ENCODE measurements around the gene ANXA6.
A peak's percentile ranks its signal among the peaks of the same experiment; 100 is the strongest.

The ANXA6 gene

DNA sequence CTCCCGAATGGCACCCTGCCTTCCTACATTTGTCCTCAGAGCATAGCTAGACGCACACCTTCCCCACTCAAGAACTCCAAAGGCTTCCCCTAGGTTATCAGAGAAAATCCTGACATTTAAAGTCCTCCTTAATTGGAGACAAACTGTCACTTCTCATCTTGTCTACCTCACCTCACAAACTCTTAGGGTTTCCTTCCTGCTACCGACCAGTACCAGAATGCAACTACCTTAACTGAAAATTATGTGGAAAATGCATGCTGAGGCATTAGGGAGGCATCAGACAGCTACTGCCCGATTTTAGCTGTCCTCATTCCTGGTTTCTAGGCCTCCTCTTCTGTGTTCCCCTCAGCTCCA lies 58.8 kb downstream of the ANXA6 start:
- ATAC-seq (no peak), DNase-seq (no peak)

DNA sequence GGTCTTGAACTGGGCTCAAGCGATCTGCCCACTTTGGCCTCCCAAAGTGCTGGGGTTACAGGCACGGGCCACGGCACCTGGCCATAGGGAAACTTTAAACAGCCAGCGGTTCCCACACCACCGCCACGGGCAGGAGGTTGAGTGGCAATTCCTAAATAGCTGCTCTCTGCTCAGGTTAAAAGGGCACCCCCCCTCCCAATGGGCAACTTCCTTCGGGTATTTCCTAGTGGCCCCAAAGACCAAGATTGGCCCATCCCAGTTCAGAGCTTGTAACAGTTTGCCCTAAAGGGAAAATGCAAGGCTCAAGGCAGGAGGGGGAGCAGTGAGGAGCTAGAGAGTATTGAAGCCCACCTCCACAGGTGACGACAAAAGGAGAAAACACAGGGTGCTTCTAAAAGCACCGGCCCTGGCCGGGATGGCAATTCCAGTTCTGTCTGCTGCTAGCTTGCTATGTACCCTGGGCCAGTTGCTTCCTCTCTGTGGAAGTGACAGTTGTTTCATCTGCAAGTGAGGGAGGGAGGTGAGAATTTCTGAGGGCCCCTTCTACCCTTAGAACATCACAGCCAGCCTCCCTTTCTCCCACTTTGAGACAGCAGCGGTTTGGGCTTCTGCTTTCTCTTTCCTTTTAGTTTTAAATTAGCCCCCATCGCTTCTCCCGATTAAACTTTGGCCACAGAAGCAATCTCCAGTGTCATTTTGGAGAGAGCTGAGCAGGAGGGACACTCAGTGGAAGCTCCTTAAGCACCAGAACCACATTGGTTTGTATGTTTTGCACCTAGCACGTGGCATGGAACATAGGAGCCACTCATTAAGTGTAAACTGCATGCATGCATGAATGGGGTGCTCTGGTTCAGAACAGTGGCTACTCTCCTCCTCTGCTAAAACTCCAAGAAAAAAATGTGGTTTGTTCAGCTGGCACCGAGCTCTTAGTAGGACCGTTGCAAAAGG lies 59.5 kb downstream of the ANXA6 start:
- DNase-seq (peak; percentile 58), ATAC-seq (peak; percentile 59)

DNA sequence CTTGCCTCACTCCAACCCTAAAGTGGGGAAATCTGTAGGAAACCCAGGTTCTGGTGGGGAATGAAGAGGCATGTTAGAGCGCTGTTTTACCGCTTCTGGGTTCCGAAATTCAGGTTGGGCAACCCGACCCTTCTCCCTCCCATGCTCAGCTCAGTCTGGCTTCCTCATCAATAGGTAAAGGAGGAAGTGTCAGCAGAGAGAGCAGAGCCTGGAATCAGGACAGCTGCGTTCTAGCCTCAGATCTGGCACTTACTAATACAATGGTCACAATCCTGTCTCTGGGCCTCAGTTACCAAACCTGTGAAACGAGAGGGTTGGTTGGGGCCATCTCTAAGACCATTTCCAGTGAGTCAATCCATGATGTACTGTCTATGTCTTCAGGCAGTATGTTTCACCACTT lies 60.5 kb downstream of the ANXA6 start:
- no peak for DNase-seq

DNA sequence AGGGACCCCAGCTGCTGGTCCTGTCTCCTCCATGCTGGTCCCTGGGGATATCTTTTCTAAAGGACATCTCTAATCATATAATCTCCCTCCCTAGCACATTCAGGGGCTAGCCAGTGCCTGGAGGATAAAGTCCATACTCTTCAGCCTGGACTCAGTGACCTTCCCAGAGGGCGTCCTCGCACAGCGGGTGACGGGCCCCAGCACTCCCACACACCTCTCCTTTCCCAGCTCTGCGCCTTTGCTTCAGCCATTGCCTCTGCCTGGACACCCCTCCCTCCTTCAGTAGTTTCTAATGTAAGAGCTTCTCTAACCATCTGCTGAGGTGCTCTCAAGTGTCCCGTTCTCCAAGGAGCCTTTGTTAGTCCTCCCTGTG lies 61.6 kb downstream of the ANXA6 start:
- DNase-seq (no peak), ATAC-seq (no peak)

More for the DNA sequence above, 60.5 kb downstream of the ANXA6 start:
- no peak for ATAC-seq

DNA sequence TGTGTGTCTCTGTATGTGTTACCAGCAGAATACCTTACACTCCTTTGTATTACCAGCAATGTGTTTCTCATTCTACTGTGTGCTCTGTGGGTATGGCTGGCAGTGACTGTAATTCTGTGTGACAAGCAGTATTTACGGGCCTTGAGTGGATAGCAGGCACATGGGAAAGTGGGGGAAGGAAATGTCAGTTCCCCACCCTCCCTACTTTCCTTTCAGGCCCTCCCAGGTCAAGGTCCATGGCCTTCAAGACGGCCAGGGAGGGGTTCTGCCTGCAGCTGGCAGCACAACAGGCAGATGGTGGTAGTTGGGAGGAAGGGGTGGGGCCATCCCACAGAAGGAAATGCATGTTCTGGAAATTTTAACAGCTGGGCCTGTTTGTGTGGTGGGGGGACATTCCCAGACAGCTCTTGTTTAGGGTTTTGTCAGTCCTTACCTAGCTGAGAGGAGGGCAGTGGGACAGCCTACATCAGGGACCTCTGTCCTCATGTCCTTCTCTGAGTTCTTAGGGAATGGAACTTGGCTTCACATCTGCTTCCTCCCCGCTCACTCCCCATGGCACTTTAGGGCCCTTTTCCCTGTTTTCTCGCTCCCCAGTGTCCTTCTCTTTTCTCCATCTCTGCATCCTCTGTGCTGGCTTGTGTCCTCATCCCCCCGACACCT lies 62.1 kb downstream of the ANXA6 start:
- DNase-seq = no peak
- ATAC-seq = no peak

DNA sequence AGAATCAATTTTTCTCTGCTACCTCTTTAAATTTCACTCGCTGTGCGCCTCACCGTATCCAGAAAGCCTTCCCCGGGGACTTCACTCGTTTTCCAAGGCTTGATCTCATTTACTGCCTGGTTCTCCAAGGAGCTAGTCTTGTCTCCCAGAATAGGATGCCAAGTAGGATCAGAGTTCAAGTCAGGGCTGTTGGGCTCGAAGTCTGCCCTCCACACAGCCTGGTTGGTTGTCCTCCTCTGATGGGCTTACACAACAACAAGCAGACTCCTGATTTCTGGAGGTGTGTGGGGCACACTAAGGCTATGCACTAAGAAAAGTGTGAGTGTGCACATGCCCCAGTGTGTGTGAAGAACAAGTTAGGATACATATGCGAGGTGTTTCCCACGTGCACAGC lies 62.7 kb downstream of the ANXA6 start:
- DNase-seq = no peak

DNA sequence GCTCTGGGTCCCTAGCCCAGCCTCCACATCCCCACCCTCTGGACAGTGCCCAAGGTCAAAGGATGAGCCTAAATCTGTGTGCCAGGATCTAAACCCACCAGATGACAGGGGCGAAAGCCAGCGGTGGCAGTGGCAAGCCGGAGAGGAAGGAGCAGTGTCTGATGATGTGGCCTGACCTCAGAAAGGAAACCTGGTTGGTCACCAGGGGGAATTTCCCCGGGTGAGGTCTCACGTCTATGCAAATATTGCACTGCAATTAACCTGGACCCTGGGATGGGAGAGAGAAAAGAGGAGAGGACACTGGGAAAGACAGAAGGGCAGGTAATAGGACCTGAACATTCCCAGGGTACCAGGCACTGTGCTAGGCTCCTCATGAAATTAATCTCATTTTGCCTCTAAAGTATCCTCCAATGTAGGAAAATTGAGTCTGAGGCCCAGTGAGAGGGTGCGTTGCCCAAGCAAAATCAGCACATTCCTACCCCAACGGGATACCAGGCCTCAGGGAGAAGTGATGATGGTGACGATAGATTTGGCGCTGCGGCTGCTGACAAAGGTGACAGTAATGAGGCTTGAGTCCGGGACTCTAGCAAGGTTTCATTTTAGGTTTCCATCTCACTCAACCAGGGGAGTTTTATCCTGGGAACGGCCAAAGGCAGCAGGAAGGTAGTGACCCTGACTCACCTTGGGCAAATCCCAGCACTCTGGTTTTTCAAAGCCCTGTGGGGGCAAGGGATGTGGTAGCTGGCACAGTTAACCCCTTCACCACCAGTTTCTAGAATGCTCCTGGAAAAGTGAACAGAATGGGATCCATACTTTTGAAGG lies 63.3 kb downstream of the ANXA6 start:
- ATAC-seq (peak; percentile 78), DNase-seq (peak; percentile 81)

More for the DNA sequence above, 62.7 kb downstream of the ANXA6 start:
- no peak for ATAC-seq

DNA sequence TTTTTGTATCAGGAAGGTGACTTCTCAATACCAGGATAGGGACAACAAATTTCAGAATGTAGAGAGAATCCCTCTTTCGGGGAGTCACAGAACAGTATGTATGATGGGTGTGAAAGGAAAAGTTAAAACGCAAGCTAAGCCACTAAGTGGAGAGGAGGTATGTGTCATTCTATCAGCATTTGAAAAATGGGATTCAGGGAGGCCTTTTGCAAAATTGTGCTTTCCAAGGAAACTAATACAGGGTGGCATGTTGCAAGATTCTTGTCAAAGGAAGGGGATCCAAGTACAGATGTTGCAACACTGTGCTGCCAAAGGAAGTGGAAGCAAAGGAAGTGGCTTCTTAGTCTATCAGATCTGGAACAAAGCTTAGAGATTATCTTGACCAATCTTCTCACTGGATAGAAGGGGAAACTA lies 64.1 kb downstream of the ANXA6 start:
- no peak for DNase-seq
- no peak for ATAC-seq

DNA sequence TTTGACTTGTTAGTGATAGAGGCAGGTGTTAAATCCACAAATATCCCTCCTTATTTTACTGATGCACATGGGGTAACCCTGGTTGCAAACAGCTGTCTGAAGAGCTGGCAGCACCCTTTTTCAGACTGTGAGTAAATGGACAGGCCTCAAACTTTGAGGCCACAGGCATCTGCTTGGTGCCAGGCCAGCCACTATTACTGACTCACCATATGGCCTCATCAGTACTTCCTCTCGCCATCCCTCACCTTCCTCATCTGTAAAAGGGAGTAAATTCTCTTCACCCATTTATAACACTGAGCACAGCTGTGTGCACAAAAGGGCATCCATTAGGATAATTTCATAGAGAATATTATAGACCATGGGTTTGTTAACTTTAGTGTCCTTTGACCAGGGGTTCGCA lies 64.8 kb downstream of the ANXA6 start:
- no peak for ATAC-seq
- DNase-seq = no peak

DNA sequence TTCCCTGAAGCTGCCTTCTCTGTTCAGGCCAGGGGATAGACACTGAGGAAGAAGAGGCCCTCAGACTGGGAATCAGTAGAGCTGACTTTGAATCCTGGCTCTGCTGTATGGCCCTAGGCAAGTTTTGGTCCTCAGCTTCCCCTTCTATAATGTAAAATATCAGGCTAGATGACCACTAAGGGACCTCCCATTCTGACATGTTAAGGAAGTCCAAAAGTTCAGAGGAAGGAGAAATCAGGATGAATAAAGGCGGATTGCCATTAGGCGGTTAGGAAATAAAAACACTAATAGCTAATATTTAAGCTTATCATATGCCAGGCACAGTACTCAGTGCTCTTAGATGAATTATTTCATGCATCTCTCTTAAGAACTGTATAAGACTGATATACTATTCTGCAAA lies 67.9 kb downstream of the ANXA6 start:
- no peak for DNase-seq
- no peak for ATAC-seq

DNA sequence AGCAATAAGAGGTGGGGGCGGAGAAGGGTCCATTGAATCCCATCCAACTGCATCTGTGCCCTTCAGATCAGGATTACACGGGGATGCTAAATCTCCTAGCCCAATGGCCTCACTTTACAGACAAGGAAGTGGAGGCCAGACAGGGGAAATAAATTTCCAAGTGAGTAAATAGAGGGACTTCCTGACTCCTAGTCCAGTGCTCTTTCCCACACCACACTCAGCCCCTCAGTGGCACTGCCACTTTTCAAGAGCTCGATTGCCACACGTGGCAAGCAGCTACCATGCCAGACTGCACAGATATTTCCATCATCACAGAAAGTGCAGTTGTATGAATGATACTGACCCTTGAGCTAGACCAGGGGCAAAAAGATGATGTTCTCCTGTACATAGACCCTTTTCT lies 68.6 kb downstream of the ANXA6 start:
- DNase-seq (no peak), ATAC-seq (no peak)

DNA sequence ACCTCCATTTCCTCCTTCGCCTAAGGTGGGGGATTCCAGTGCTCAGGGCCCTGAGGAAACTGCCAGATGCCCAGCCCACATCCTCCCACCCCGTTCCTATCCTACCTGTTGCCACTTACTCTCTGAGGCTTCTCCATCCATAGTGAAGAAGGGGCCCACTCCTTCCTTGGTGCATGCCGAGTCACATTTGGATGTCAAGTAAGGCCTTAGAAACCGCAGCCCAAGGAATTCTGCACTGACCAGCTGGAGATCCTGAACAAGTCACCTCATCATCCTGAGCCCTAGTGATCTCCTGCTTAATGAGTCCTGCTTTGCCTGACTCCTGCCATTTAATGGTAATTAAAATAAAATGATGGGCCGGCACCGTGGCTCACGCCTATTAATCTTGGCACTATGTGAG lies 70.1 kb downstream of the ANXA6 start:
- ATAC-seq (no peak), DNase-seq (no peak)

DNA sequence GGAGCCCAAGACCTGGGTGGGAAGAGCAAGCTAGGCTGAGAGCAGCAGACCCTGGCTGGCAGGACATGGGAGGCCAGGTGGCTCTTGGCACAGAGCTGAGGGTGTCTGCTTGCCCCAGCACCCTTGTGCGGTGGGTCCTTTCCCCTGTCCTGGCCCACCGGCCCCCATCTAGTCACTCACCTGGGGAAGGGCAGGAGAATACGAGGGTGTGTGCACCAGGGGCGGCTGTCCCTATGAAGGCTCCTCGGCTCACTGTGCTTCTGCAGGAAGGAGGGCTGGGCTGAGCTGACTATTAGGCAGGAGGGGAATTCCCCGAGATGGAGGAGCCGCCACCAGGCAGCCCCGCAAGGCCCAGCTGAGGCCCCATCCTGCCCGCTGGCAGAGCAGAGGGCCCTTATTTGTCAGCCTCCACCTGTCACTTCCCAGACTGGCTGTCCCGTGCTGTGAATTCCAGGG lies 70.6 kb downstream of the ANXA6 start:
- DNase-seq = peak; percentile 76
- ATAC-seq = peak; percentile 89

DNA sequence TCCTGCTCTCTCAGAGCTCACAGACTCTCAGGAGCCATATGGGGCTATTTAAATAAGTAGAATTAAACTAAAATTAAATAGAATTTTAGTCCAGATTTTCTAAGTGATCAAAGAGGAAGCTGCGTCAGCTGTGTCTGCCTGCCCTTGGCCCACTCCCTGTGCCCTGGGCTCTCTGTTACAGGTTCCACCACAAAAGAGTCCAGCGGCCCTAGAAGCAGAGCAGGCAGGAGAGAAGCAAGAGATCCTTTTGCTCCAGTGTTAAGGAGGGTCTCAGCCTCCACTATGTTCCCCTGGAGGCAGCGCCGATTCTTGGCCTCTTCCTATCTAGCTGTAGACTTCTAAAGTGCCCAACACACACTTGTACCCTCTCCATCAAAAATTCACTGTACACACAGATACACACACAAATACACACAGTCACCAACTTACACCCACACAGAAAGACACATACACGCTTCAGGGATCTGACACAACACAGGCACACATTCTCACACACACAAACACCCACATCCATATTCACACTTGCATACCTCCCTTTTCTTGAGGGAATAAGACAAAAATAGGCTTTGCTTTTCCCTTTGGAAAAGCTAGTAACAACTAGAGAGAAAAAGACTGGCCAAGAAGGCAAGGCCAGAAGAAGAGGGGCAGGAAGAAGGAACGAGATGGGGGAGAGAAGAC lies 71.2 kb downstream of the ANXA6 start:
- ATAC-seq (no peak), DNase-seq (no peak)

DNA sequence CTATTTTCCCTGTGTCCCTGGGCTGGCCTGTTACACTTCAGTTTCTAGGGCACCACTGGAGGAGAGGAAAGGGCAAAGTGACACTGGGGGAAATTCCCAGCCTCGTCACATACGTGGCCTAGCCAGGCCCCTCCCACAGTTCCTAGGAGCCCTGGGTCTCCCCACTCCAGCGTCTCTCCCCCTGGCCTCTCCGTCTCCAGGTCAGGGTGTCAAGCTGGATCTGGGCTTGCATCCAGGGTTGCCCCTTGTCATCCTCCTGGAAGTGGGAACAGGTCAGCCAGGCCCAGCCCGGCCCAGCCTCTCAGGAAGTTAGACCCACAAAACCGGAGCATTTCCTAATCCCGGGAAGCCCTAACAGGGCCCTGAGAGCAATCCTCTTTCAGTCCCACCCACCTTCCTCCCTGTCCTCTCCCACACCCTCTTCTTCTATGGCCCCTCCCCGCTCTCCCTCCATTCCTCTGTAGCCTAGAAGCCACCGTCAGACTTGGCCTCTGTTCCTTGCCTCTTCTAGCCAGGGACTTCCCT lies 72.0 kb downstream of the ANXA6 start:
- ATAC-seq = no peak
- DNase-seq = peak; percentile 47

DNA sequence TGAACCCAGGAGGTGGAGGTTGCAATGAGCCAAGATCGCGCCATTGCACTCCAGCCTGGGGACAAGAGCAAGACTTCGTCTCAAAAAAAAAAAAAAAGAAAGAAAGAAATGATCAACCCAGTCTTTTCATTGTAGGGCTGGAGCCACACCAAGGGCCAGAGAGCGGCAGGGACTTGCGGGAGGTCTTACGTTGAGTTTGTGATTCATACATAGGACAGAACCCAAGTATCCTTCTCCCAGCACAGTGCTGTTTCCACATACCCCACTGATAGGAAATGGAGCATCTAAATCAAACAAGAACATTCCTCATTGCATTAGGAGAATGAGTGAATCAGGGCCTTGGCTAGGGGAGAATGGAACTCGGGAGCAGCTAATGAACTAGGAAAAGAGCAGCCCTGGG lies 73.2 kb downstream of the ANXA6 start:
- no peak for ATAC-seq
- DNase-seq = no peak

DNA sequence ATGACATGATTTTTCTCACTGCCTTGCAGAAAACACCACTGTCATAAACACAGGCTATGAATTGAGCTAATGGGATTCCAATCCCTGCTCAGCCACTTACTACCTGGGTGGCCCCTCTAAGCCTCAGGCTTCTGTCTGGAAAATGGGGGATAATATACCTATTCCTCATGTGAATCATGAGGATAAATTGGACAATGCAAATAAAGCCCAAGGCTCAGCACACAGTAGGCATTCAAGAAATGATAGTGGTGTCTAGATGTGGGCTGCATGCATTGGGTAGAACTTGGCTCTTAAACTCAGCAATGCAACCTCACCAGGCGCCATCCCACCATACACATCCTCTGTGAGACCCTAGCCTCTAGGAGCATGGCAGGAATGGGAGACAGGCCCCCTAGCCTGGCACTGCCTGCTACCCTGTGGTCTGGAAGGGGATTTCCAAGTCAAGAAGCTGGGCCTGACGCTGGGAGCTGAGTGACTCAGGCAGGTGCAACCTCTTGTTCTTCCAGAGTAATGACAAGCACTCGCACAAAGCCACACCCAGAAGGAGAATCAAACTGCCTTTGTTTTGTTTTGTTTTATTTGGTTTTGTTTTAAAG lies 74.4 kb downstream of the ANXA6 start:
- DNase-seq (peak; percentile 67), ATAC-seq (peak; percentile 41)

DNA sequence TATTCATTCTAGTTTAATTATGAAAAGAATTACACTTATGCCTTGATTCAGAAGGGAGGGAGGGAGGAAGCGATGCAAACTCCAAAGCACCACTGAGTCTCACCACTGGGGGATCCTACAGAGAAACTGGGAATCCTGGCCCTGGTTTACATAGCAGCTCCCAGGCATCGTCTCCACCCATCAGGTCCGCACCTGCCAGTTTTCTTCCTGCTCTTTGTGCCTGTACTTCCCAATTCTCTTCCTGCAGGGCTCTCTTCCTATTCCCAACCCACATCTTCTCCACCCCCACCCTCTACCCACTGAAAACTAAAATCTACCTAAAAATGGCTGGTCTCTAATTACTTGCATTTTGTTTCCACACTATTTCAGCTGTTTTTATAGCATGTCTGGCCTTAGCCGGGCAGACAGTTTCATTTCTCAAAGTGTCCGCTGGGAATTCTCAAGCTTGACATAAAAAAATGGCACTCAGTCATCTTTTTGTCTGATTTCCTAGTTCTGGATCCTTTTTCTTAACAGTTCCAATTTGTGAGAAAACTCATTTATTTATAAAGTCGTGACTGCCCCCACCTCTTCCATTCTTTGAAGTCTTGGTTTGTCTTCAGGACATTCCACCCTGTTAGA lies 75.2 kb downstream of the ANXA6 start:
- no peak for ATAC-seq
- DNase-seq = no peak

DNA sequence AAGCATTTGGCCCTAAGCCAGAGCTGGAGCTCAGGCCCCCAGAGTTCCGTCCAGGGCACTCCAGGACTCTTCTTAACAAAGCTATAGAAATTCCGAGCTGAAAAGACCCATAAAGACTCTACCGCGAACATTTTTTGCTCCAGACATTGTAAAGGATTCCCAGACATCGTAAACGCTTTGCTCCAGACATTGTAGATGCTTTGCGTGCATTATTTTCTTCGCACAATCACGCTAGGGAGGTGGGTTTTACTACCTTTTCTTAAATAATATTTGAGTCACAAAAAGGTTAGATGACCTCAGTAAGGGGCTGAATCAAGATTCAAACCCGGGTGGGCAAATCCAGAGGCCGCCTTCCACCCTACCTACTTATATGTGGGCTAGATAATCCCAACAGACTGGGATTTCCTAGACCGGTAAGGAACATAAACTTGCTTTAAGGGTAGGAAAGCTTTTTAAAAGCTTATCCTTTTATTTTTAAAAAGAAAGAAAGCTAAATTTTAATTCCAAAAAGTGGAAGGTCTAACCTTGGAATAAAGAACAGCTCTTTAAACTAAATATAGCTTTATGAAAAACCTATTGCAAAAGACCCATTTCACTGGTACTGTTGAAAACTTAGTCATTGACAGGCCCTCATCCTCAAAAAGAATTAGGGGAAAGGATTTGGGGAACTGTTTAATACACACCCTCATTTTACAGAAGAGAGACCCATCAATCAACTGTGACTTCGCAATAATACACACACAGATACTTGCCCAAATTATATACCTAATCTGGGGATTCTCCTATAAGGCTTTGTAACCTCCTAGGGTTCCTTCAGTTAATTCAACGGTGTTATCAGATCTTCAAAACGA lies 75.9 kb downstream of the ANXA6 start:
- DNase-seq (no peak), ATAC-seq (no peak)

All from stimulated activated naive CD8-positive, alpha-beta T cell treated with anti-CD3 and anti-CD28 coated beads, Interleukin-15, Interleukin-2, amounts not matched to agents 100 U/mL and 50 U/mL, for 24 hours (primary cell).